ENCODE data around the gene CDC14C.

The CDC14C gene

DNA sequence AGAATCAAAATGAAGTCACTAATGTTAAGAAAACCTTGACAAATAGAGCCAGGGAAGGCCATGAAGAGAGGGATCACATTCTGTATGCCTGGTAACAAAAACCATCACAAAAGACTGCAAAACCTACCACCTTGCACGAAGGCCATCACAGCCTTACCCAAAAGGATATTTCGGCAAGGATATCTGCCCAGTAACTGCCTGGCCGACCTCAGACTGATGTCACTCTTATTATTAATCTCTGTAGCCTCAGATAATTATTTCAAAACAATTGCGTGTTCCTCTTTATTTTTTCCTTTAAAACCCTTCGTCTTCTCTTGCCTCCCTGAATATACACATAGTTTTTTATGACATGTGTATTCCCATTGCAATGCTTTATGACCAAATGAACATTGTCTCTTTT is 52.5 kb downstream of the CDC14C start:
- DNase-seq = no peak

All from activated CD4-positive, alpha-beta T cell treated with anti-CD3 and anti-CD28 coated beads, Interleukin-2, amount 50 U/mL, for 16 hours (primary cell).